GM10266 (cell line): ENCODE results near the gene DFFB.
A peak's percentile ranks its signal among the peaks of the same experiment; 100 is the strongest.
"Not testable (repeated sequence)": the region's sequence is repeated elsewhere in the genome, so short reads cannot be mapped to it uniquely, and the experiment has no call there.

Source experiments
- DNase-seq: peaks from one replicate; pipeline ENCODE4 v3.0.0; 2012; ENCODE audit errors: extremely low spot score
- TF ChIP-seq, protein P1 (sequence below): IDR thresholded peaks from 2 replicates; pipeline ENCODE4 v1.5.1; 2012; ENCODE audit warnings: mild to moderate bottlenecking, low read depth; ENCODE audit not compliant: control insufficient read depth, insufficient read depth; ENCODE audit errors: missing control alignments

Gene DFFB, protein sequence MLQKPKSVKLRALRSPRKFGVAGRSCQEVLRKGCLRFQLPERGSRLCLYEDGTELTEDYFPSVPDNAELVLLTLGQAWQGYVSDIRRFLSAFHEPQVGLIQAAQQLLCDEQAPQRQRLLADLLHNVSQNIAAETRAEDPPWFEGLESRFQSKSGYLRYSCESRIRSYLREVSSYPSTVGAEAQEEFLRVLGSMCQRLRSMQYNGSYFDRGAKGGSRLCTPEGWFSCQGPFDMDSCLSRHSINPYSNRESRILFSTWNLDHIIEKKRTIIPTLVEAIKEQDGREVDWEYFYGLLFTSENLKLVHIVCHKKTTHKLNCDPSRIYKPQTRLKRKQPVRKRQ

DNA sequence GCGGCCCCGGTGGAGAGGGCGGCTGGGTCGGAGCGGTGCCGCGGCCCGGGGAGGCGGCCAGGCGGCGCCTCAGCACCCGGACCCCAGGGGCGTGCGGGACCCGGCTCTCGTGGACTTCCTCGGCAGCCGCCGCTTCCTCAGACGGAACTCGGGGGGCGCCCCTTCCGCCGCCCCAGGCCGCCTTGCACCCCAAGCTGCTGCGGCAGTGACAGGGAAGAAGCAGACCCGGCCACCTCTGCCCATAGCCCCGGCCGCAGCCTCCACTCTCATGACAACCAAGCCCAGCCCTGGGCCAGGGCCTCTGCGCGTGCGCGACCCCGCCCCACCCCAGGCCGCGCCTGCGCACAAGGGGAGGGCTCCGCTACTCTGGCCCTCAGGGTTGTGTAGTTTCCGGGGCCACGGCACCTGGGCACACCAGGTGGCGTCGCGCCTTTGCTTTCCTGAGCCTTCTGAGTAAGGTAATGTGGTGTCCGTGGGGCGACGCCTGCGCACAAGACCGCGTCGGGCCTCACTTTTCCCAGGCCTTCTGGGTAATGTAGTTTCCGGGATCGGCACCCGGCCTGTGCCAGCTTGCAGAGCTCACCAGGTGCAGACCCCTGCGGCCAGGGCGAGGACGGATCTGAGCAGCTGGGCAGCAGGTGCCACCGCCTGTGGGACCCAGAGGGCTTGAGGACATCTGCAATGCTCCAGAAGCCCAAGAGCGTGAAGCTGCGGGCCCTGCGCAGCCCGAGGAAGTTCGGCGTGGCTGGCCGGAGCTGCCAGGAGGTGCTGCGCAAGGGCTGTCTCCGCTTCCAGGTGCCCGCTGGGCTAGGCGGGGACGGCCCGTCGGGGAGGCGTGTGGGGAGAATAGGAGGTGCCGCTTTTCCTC, at the start of gene DFFB, which contains the start of gene CEP104:
Gene DFFB, plus strand, starts transcription at position 554 of the 868 bp plus-strand sequence. Its CDS starts 128 bp downstream, at position 682.
Gene CEP104, minus strand, starts transcription at position 289 of the 868 bp plus-strand sequence. CDS start 4,804 bp downstream, outside the sequence.
- DNase-seq = peak; percentile 100
- TF ChIP-seq, protein P1, sequence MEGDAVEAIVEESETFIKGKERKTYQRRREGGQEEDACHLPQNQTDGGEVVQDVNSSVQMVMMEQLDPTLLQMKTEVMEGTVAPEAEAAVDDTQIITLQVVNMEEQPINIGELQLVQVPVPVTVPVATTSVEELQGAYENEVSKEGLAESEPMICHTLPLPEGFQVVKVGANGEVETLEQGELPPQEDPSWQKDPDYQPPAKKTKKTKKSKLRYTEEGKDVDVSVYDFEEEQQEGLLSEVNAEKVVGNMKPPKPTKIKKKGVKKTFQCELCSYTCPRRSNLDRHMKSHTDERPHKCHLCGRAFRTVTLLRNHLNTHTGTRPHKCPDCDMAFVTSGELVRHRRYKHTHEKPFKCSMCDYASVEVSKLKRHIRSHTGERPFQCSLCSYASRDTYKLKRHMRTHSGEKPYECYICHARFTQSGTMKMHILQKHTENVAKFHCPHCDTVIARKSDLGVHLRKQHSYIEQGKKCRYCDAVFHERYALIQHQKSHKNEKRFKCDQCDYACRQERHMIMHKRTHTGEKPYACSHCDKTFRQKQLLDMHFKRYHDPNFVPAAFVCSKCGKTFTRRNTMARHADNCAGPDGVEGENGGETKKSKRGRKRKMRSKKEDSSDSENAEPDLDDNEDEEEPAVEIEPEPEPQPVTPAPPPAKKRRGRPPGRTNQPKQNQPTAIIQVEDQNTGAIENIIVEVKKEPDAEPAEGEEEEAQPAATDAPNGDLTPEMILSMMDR = peak; percentile 75

DNA sequence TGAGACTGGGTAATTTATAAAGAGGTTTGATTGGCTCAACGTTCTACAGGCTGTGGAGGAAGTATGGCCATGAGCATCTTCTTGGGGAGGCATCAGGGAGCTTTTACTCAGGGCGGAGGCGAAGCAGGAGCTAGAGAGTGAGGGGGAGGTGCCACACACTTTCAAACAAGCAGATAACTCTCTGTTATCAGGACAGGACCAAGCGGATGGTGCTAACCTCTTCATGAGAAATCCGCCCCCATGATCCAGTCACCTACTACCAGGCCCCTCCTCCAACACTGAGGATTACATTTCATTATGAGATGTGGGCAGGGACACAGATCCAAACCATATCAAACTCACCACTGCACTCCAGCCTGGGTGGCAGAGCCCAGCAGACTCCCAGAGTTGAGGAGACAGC, 49.5 kb upstream of the DFFB start:
- no peak for DNase-seq
- TF ChIP-seq, protein P1 = no peak

DNA sequence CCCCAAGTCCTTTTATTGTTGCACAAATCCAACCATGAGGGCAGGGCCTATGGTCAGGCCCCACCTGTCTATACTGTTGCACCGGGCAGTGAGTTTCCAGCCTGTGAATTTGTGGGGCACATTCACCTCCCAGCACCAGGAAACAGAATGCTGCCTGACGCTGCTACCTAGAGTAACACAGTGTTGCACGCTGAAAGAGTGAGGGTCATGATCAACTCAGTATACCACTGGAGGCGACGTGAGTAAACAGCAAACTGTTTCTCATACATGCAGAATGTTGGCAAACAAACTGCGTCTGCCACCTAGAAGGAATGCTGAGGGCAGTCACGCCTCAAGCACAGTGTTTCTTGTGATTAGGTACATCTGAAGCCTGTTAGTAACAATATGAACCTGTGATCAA, 47.6 kb upstream of the DFFB start:
- TF ChIP-seq, protein P1 = no peak

GRCh38 chr1:3810149-3810761, 47.0 kb upstream of the DFFB start:
- DNase-seq = not testable (repeated sequence)

More for the DNA sequence above, 47.6 kb upstream of the DFFB start:
- no peak for DNase-seq

DNA sequence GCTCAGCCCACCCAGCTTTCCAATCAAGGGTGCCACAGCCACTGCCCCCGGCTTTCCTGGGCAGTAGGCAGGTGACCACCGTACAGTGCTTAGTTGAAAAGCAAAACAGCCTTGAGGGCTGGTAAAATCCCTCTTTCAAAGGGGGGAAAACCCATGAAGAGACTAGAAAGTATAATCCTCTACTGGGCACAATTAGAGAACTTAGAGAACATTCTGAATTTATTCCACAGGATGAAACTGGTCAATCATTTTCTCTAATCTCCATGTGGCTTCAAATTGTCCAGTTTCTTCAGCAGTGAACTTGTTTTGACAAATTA, 45.7 kb upstream of the DFFB start:
- TF ChIP-seq, protein P1 = no peak
- DNase-seq = no peak

- no peak for DNase-seq
- TF ChIP-seq, protein P1 = no peak
Observed at GRCh38 chr1:3814065-3814464, 43.2 kb upstream of the DFFB start.

DNA sequence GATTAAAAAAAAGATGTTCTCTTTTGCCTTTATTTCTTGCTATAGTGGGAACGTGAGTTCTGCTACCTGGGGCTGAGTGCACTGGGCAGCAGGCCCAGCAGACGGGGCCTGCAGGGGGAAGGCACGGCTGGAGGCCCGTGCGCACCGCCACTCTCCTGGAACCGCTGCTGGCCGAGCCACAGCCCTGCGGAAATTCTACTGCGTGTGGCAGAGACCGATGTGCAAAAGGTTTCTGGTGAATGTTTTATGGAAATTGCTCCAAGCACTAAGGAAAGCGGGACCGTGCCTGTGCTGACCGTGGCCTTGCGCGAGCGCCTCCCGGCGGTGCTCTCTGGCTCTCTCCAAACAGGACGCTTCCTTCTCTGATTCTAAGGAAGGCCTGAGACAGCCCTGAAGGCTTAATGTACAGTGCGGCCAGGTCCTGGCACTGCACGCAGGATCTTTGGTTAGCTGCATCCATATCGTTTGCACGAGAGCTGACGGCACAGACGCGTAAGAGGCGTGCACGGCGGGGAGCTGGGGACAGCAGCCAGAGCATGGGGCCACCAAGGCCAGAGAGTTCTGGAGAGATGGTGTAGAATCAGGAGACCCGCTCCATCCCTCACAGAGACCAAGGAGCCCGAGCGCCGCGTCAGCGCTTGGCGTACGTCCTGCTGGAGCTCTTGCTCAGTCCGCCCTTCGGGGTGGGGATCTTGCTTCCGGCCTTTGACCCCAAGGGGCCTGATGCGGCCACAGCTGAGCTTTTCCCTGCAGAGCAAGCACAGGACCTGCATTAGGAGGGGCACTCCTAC, 42.3 kb upstream of the DFFB start:
- TF ChIP-seq, protein P1 = no peak

More for the DNA sequence above, 42.3 kb upstream of the DFFB start:
- no peak for DNase-seq
